ENCODE data around the gene NELFCD.
"Not testable (repeated sequence)": the region's sequence is repeated elsewhere in the genome, so short reads cannot be mapped to it uniquely, and the experiment has no call there.

Gene NELFCD

DNA sequence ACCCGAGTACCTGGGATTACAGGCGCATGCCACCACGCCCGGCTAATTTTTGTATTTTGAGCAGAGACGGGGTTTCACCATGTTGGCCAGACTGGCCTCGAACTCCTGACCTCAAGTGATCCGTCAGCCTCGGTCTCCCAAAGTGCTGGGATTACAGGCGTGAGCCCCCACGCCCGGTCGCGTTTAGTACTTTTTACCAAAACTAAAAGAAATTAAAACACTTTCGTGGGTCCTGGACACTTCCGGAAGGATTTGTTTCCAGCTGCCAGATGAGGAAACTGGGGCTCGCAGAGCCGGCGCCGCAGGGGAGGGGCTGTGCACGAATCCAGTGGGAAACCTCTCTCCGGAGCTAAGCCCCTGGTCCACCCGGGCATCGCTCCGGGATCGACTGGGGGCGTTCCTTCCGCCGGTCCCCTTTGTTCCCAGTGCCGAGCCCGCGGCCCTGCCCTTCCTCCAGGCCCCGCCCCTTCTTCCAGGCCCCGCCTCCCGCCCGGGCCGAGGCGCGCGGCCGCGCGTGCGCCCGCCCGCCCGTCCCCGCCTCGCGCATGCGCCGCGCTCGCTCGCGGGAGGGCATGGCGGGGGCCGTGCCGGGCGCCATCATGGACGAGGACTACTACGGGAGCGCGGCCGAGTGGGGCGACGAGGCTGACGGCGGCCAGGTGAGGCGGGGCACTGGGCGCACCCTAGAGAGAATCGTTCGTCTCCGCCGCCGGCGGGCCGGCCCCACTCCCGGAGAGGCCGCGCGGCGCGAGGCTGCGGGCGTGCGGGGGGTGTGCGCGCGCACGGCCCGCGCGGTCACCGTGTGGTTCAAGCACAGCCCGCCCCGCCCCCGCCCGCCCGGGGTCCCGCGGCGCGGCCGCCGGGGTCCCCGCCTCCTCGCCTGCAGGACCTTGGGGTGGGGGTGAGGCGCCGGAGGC lies at the start of gene NELFCD:
Gene NELFCD, plus strand, starts transcription at position 546 of the 917 bp plus-strand sequence. Its CDS starts 54 bp downstream, at position 600.
- peak; percentile 82 for DNase-seq (ENCODE audit: low read depth)

DNA sequence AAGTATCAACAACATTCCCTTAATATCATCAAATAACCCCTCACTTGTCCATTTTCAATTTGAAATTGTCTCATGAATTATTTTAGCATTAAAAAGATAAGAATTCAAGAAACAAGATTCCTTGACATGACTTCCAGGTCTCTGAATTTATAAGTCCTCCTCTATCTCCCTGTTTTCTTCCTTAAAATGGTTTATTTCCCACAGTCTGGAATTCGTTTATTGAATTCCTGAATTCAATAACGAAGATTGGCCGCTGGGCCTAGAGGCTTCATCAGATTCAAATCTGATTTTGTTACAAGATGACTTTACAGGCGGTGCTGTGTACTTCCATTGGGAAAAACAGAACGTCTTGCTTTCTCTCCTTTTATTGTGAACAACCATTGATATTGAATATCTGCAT lies 48.9 kb upstream of the NELFCD start:
- no peak for DNase-seq (ENCODE audit: low read depth)

DNA sequence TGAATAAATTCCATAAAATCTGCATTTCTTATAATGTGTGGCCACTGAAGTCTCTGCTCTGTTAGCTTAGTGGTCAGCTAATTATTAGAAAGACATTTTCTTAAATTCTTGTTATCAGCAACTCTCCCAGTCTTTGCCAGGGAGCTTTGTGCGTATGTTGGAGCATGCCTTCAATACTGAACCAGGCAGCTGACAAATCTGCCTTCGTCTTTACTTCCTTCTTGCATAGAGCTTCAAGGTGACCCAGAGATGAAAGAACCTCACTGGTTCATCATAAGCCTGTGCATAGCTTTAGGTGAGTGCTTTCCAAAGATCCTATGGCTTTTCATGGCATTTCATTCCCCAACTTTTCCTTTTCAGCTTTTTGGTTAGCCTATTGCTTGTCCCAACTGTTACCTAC lies 43.0 kb upstream of the NELFCD start:
- DNase-seq (ENCODE audit: low read depth): no peak

DNA sequence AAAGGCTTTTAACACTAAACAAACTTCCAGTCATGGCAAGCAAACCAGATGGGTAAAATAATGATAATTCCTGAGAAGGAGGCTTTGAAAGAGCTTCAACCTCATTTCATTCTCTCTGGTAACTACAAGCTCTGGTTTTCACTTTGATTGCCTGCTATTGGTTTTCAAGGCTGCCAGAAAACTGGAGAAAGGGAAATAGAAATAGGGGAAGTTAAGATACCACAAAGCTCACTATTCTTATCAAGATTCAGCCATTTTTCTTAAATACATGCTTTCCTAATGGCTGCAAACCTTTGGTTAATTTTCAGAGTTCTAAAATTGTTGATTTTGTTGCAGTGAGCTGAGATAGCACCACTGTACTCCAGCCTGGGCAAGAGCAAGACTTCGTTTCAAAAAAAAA lies 42.5 kb upstream of the NELFCD start:
- no peak for DNase-seq (ENCODE audit: low read depth)

GRCh38 chr20:58941471-58941870 lies 39.6 kb upstream of the NELFCD start:
- no peak for DNase-seq (ENCODE audit: low read depth)

DNA sequence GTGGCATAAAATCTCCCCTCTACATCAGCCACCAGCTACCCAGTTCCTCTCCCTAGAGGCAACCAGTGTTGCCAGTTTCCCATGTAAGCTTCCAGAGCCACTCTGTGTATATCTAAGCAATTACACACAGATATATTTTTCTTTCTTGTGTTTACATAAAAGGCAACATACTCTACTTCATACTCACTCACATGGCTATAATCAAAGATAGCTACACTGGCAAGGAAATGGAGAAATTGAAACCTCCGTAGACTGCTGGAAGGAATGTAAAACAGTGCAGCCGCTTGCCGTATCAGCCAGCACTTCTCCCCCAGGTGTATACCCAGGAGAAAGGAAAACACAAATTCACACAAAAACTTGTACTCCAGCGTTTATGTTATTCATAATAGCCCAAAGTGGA lies 38.5 kb upstream of the NELFCD start:
- DNase-seq (ENCODE audit: low read depth): no peak

GRCh38 chr20:58944610-58945009 lies 36.4 kb upstream of the NELFCD start:
- no peak for DNase-seq (ENCODE audit: low read depth)

DNA sequence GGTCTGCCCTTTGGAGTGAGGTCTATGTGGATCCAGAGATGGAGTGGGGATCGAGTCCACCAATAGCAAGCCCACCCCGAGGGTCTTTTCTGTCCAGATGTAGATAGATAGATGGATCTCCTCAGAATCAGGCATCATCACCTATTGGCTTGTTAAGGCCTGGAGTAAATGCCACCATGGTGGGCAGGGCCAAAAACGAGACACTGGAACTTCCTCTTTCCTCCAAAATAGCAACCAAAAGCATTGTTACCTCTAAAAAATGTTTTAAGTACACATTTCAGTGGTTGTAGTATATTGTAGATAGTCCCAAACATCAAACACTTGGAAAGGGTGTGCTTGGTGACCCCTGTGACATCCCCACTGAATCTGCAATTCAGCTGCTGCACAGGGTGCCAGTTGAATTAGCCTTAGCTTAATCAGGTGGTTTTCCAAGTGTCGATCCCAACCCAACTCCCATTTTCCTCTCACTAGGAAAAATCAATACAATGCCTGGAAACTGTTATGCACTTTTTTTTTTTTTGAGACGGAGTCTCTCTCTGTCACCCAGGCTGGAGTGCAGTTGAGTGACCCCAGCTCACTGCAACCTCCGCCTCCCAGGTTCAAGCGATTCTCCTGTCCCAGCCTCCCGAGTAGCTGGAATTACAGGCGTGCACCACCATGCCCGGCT lies 35.0 kb upstream of the NELFCD start:
- no peak for DNase-seq (ENCODE audit: low read depth)

GRCh38 chr20:58947797-58948388 lies 33.2 kb upstream of the NELFCD start:
- DNase-seq (ENCODE audit: low read depth): not testable (repeated sequence)

DNA sequence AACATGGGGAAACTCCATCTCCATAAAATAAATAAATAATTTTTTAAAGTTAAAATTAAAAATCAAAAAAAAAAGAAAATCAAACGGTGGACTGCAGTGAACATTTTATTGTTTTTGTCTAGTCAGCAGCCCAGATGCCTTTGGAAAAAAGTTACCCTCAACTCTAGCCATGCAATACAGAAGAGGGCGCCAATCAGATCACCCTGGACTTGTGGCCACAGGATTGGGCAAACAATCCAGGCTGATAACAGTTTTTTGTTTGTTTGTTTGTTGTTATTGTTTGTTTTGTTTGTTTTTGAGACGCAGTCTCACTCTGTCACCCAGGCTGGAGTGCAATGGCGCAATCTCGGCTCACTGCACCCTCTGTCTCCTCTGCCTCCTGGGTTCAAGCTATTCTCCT lies 30.5 kb upstream of the NELFCD start:
- no peak for DNase-seq (ENCODE audit: low read depth)

GRCh38 chr20:58953050-58953449 lies 28.0 kb upstream of the NELFCD start:
- DNase-seq (ENCODE audit: low read depth): no peak

GRCh38 chr20:58956078-58956477 lies 25.0 kb upstream of the NELFCD start:
- DNase-seq (ENCODE audit: low read depth): no peak

GRCh38 chr20:58959652-58960051 lies 21.4 kb upstream of the NELFCD start:
- DNase-seq (ENCODE audit: low read depth): no peak

DNA sequence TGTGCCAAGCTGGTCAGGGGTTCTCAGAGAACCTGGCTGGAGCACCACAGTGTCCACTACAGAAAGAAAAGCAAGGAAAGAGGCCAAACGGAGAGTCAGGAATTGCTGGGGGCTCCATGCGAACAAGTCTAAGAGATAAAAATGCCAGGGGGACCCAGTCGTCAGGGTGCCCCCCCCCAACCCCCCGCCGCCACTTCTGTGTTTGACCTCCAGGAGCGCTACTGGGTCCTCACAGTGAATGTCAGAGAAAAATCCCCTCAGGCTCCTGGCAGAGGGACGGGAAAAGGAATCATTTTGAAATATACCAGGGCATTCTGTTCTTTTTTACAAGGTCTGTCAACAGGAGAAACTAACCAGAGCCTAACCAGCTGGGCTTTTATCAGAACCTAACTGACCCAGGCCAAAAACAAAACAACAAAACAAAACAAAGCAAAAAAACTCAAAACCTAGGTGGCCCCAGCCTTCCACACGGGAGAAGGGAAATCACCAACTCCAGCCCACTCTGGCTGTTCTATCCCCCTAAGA lies 17.9 kb upstream of the NELFCD start:
- DNase-seq (ENCODE audit: low read depth): no peak

DNA sequence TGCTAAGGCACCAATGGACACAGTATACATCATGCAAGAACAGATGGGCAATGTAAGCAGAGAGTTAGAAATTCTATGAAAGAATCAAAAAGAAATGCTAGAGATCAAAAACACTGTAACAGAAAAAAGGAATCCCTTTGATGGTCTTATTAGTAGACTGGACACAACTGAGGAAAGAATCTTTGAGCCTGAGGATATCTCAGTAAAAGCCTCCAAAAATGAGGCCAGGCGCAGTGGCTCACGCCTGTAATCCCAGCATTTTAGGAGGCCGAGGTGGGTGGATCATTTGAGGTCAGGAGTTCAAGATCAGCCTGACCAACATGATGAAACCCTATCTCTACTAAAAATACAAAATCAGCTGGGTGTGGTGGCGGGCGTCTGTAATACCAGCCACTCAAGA lies 17.1 kb upstream of the NELFCD start:
- not testable (repeated sequence) for DNase-seq (ENCODE audit: low read depth)

DNA sequence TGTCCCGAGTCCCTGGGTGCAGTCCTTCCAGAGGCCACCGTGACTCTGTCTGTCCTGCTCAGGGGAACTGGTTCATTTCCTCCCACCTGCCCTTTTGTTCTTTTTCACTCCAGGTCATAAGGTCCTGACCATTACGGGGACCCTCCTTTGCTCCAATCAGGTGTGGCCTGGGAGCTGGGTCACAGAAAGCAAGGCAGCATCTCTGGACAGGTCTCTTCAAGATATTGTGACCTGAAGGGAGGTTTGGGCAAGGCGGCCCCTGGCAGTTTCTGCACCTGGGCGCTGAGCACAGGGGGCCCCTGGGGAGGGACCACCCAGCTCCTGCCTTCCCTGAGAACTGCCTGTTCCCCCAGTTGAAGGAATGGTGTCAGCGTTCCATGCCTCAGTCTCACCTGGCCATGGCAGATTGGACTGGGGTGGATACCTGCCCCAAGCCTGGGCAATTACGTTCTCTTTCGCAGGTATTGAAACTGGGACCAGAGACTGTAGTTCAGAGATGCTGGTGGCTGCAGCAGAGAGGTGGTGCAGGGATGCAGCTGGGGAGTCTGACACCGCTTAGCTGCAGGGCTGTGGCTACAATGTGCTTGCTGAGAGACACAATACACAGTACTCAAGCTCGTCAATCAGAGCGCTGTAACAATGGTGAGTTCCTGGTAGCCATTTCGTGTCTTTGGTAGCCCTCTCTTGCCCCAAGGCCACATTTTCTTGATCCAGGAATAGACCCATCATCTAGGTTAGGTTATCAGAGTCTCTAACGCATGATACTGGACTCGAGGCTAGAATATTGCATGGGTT lies 15.6 kb upstream of the NELFCD start:
- no peak for DNase-seq (ENCODE audit: low read depth)

DNA sequence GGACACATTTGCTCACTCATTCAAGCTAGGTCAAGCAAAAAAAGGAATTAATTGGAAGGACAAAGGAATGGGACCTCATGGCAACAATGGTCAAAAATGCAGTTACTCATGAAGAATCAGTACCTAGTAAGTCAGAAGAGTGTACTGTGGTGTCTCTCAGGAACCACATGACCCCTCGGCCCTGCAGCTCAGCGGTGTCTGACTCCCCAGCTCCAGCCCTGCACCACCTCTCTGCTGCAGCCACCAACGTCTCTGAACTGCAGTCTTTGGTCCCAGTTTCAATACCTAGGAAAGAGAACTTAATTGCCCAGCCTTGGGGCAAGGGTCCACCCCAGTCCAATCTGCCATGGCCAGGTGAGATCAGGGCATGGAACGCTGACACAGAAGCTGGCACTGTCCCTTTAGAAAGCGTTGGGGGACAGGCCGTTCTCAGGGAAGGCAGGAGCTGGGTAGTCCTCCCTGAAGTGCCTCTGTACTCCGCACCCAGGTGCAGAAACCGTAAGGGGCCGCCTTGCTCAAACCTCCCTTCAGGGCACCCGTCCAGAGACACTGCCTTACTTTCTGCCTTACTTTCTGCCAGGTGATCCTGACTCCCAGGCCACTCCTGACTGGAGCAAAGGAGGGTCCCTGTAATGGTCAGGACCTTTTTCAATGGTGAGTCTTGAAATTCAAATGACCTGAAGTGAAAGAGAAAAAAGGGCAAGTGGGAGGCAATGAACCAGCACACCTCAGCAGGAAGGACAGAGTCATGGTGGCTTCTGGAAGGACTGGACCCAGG lies 13.2 kb upstream of the NELFCD start:
- no peak for DNase-seq (ENCODE audit: low read depth)

GRCh38 chr20:58969439-58969838 lies 11.6 kb upstream of the NELFCD start:
- DNase-seq (ENCODE audit: low read depth): no peak

DNA sequence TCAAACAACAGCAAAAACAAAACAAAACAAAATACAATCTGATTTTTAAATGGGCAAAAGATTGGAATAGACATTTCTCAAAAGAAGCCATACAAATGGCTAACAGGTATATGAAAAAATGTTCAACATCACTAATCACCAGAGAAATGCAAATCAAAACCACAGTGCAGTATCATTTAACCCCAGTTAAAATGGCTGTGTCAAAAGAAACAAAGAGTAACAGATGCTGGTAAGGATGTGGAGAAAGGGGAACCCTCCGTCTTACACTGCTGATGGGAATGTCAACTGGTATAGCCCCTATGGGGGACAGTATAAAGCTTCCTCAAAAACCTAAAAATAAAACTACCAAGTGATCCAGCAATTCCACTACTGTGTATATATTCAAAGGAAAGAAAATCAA lies 10.9 kb upstream of the NELFCD start:
- DNase-seq (ENCODE audit: low read depth): no peak

DNA sequence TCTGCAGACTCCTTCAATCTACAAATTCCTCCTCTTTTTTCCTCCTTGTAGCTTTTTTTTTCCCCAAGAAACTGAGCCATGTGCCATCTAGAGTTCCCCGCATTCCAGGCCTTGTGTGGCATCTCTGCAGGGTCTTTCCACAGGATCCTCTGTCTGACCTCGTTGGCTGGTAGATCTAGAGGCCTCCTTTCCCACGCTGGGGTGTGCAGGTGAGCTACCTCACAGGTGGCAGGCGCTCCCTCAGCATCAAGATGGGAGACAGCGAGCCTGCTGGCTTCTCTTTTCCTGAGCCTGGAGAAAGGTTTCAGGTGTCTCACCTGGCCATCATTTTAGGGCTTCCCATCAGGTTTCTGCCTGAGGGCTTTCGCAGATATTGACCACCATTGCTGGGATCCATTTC lies 9.6 kb upstream of the NELFCD start:
- no peak for DNase-seq (ENCODE audit: low read depth)

DNA sequence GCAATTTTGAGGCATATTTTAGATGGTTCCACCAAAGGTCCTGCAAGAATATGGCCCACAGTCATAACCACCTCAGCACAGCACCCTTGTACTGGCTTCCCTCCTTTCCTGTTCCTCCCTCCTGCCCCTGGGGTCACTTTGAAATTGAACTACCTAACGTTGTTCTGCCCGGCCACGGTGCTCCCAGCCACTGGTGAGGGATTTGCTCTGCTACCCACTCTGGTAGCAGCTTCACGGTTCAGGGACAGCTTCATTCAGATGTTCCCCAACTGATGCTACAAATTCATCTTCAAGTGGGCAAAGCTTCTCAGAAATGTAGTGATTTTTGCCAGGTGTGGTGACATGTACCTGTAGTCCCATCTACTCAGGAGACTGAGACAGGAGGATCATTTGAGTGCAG lies 7.9 kb upstream of the NELFCD start:
- DNase-seq (ENCODE audit: low read depth): no peak

All from stimulated activated CD8-positive, alpha-beta memory T cell treated with anti-CD3 and anti-CD28 coated beads, Interleukin-12 subunit alpha, Interleukin-12 subunit beta, amount 100 ng/mL, for 1 hour (primary cell).